Measurements from ENCODE around the gene SLC39A1. TPM values are rescaled to one million over a fixed set of nuclear protein-coding genes. Genes with fewer than 3 reads are reported as not detected.
A peak's percentile ranks its signal among the peaks of the same experiment; 100 is the strongest.

SLC39A1 gene
- polyA plus RNA-seq, 2 of the 4 experiments (the other 2 are of a cell fraction) = 80.6 to 108 TPM

DNA sequence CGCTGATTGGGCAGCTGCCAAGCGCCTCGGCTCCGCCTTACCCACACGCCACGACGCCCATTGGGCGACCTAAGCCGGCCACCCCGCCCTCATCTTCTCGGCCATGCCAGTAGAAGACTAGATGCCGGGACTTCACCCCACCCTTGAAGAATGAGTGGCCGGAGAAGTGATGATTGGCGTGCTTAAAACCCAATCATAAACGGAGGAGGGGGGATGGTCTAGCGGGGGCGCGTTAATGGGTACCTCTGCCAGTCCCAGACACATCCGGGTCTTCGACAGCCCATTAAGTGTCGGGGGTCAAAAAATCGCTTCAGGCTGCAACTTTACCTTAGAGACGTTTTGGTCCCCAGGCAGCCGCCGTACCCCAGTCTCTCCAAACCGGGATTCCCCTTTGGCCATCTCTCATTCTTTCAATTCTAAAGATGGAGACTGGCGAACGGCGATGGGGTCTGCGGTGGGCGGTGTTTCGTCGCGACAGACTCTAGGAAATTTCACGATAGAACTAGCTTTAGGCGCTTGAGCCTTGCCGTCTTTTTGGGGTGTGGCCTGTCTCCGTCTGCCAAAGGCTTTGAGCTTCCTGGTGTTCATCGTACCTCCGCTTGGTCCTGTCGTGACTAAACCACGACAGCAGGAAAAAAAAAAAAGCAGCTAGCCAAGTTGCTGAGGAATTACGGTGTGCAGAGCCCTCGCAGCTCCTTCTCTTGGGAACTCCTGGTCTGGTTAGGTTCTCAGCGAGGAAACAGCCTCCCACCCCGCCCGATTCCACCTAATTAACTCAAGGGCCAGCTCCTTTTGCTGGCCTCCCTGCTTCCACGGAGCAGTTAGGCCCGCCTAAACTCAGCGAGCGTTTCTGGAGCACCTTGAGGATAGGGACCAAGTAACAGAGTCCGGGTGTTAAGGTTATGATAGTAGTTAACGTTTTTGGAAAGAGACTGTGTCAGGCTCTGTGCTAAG lies 40.1 kb downstream of the SLC39A1 start, which contains the start of gene GATAD2B:
TSS of gene GATAD2B (minus strand) at position 1 of the 954 bp plus-strand sequence. CDS start 94,625 bp downstream, outside the sequence.
- no peak for TF ChIP-seq MYC (IDR thresholded peaks at IDR 0.05; ENCODE audit: borderline replicate concordance, low read length)
- peak; percentile 64; the same call in 1 of the 2 replicates for TF ChIP-seq POLR2A (IDR thresholded peaks at IDR 0.05; ENCODE audit: low read length)
- peak; percentile 74 for TF ChIP-seq PHF8 (IDR thresholded peaks at IDR 0.05; ENCODE audit: borderline replicate concordance, low read depth)
- TF ChIP-seq, protein P1, sequence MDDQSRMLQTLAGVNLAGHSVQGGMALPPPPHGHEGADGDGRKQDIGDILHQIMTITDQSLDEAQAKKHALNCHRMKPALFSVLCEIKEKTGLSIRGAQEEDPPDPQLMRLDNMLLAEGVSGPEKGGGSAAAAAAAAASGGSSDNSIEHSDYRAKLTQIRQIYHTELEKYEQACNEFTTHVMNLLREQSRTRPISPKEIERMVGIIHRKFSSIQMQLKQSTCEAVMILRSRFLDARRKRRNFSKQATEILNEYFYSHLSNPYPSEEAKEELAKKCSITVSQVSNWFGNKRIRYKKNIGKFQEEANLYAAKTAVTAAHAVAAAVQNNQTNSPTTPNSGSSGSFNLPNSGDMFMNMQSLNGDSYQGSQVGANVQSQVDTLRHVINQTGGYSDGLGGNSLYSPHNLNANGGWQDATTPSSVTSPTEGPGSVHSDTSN (IDR thresholded peaks at IDR 0.05) = peak; percentile 99
- TF ChIP-seq POLR2AphosphoS2 (conservative IDR thresholded peaks at IDR 0.05; ENCODE audit: low read length) = no peak
- TF ChIP-seq, protein P2, sequence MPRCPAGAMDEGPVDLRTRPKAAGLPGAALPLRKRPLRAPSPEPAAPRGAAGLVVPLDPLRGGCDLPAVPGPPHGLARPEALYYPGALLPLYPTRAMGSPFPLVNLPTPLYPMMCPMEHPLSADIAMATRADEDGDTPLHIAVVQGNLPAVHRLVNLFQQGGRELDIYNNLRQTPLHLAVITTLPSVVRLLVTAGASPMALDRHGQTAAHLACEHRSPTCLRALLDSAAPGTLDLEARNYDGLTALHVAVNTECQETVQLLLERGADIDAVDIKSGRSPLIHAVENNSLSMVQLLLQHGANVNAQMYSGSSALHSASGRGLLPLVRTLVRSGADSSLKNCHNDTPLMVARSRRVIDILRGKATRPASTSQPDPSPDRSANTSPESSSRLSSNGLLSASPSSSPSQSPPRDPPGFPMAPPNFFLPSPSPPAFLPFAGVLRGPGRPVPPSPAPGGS (IDR thresholded peaks at IDR 0.05) = 0 out of 3 replicates have a peak, but pooled peaks have one; percentile 45
- TF ChIP-seq NPAS2 (CRISPR knock-in tag; IDR thresholded peaks at IDR 0.05; ENCODE audit: borderline replicate concordance) = no peak
- TF ChIP-seq JUN (IDR thresholded peaks at IDR 0.05) = peak; percentile 67; a peak in 3 of 5 replicates
- no peak for TF ChIP-seq HOXB13 (CRISPR knock-in tag; IDR thresholded peaks at IDR 0.05; ENCODE audit: low read depth)
- TF ChIP-seq CBX2 (IDR thresholded peaks at IDR 0.05; ENCODE audit: borderline replicate concordance, low read depth) = peak; percentile 97
- TF ChIP-seq, protein P3, sequence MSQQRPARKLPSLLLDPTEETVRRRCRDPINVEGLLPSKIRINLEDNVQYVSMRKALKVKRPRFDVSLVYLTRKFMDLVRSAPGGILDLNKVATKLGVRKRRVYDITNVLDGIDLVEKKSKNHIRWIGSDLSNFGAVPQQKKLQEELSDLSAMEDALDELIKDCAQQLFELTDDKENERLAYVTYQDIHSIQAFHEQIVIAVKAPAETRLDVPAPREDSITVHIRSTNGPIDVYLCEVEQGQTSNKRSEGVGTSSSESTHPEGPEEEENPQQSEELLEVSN (IDR thresholded peaks at IDR 0.05; ENCODE audit: borderline replicate concordance, low read depth) = peak; percentile 46; the same call in 1 of the 2 replicates
- TF ChIP-seq CHD2 (IDR thresholded peaks at IDR 0.05; ENCODE audit: low read length, partially characterized antibody) = peak; percentile 56
- peak; percentile 31; the same call in 1 of the 2 replicates for TF ChIP-seq GATA3 (IDR thresholded peaks at IDR 0.05; ENCODE audit: borderline replicate concordance)
- no peak for FAIRE-seq
- H3K4me3 ChIP-seq = peak within 1 kb of the TSS; percentile 80
- DNase-seq (ENCODE audit: low read depth in 1 of 2, low spot score in 1 of 2) = peak; percentile 98 to 100
- ATAC-seq = peak; percentile 91 to 98
- peak within 1 kb of the TSS; percentile 90 for H3K4me2 ChIP-seq
- under 1% methylated on average over 40 of the region's 53 CpGs for WGBS (ENCODE audit: missing lambda C conversion rate)
- CTCF ChIA-PET = interaction anchor here (0.6 to 4.5 kb wide), 16 partner anchors 11 to 428 kb away, joined by 3 to 15 read pairs (median 4); partner anchors contain the start of genes RAB13 and SLC39A1
- H3K27ac ChIP-seq = peak within 1 kb of the TSS; percentile 88 to 98
- H3K9me3 ChIP-seq = no peaks in the 10 kb centered on the region
- peaks cover 24% of the 10 kb centered on the region for H3K4me1 ChIP-seq
- POLR2A ChIA-PET = interaction anchor here (0.8 to 2.1 kb wide), 13 partner anchors 12 to 92 kb away, joined by 3 to 12 read pairs (median 4); partner anchors contain the start of genes CREB3L4, DENND4B, JTB and RPS27

DNA sequence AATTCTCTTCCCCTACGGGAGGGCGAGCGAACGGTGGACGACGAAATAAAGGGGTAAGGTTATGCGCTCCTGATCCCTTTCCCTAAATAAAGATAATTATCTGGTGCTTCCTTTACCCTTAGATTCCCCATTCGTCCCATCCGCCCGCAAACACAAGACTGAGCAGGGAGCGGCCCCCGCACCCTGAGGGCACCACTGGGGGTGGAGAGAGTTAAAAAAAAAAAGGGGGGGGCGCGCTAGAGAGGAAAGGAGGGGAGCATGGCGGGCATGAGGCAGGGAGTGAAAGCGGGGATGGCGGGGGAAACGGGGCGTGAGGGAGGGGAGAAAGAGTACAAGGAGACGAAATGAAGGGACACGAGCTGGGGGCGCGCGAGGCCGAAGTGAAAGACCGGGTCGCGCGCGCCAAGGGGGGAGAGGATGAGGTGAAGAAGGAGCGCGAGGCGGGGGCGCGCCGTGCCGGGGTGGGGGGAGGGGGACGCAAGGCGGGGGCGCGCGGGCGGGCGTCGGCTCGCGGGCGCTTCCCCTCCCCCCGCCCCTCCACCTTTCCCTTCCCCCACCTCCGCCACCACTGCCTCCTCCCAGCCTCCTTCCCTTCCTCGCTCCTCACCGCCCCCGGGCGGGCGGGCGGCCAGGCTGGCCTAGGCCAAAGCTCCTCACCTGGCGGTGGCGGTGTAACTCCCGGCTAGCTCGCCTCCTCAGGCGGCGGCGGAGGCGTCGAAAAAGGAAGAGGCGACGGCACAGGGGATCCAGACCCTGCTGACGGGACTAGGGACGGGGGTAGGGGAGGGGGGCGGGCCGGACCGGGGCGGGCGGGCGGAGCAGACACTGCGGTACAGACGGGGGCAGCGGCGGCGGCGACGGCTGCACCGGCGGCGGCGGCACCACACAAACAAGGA lies 41.0 kb downstream of the SLC39A1 start:
- peak overlapping the region; percentile 80 for H3K4me3 ChIP-seq
- peak overlapping the region; percentile 88 to 98 for H3K27ac ChIP-seq
- 2% methylated on average over 34 of the region's 86 CpGs for WGBS (ENCODE audit: missing lambda C conversion rate)
- POLR2A ChIA-PET = interaction anchor here (0.8 to 2.1 kb wide), 12 partner anchors 11 to 91 kb away, joined by 3 to 12 read pairs (median 4); partner anchors contain the start of genes CREB3L4, DENND4B, JTB and RPS27
- peak overlapping the region; percentile 72 for H3K4me2 ChIP-seq
- ATAC-seq = peak; percentile 57 to 70
- H3K9me3 ChIP-seq = no peaks in the 10 kb centered on the region
- CTCF ChIA-PET = interaction anchor here (0.5 to 4.5 kb wide), 15 partner anchors 11 to 427 kb away, joined by 3 to 15 read pairs (median 4); partner anchors contain the start of genes DENND4B, RAB13 and SLC39A1
- H3K4me1 ChIP-seq = peaks cover 24% of the 10 kb centered on the region
- TF ChIP-seq JUN (IDR thresholded peaks at IDR 0.05) (peak in 1 of 2 experiments; percentile 59; a peak in 1 of 5 replicates), FOXS1 (CRISPR knock-in tag; IDR thresholded peaks at IDR 0.05) (no peak), EHMT2 (IDR thresholded peaks at IDR 0.05; ENCODE audit: low read depth) (no peak), PHF8 (IDR thresholded peaks at IDR 0.05; ENCODE audit: borderline replicate concordance, low read depth) (peak; percentile 39; the same call in 1 of the 2 replicates), SMC3 (IDR thresholded peaks at IDR 0.05) (0 out of 3 replicates have a peak, but pooled peaks have one; percentile 6)
- TF ChIP-seq, protein P4, sequence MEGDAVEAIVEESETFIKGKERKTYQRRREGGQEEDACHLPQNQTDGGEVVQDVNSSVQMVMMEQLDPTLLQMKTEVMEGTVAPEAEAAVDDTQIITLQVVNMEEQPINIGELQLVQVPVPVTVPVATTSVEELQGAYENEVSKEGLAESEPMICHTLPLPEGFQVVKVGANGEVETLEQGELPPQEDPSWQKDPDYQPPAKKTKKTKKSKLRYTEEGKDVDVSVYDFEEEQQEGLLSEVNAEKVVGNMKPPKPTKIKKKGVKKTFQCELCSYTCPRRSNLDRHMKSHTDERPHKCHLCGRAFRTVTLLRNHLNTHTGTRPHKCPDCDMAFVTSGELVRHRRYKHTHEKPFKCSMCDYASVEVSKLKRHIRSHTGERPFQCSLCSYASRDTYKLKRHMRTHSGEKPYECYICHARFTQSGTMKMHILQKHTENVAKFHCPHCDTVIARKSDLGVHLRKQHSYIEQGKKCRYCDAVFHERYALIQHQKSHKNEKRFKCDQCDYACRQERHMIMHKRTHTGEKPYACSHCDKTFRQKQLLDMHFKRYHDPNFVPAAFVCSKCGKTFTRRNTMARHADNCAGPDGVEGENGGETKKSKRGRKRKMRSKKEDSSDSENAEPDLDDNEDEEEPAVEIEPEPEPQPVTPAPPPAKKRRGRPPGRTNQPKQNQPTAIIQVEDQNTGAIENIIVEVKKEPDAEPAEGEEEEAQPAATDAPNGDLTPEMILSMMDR (IDR thresholded peaks at IDR 0.05) = peak; percentile 17; the same call in 1 of the 3 replicates
- peak in 1 of 2 experiments; percentile 49 for DNase-seq (ENCODE audit: low read depth in 1 of 2, low spot score in 1 of 2)
- FAIRE-seq = no peak

Data from A549 (cell line).